H9 (cell line): Measurements from ENCODE around the gene PHACTR4. TPM values are rescaled to one million over a fixed set of nuclear protein-coding genes. Genes with fewer than 3 reads are reported as not detected.

Experiments used
- DNase-seq: peaks from one replicate; pipeline ENCODE4 v3.0.0-alpha.2; 2017
- H2AFZ ChIP-seq: one replicate; pipeline ENCODE4 v1.6.1; 2013; ENCODE audit warnings: mild to moderate bottlenecking, low read length, control low read depth, moderate library complexity
- H2AK5ac ChIP-seq: 2 replicates; pipeline ENCODE4 v1.6.1; 2013; ENCODE audit warnings: low read length, control low read depth, mixed read lengths; ENCODE audit not compliant: insufficient read length
- H2BK120ac ChIP-seq: one replicate; pipeline ENCODE4 v1.6.1; 2013; ENCODE audit warnings: low read depth, mild to moderate bottlenecking, low read length, control low read depth, inconsistent platforms; ENCODE audit not compliant: poor library complexity, severe bottlenecking
- H2BK12ac ChIP-seq: 2 replicates; pipeline ENCODE4 v1.6.1; 2013; ENCODE audit warnings: low read length, control low read depth, mixed read lengths, low read depth; ENCODE audit not compliant: insufficient read length
- H2BK15ac ChIP-seq: 2 replicates; pipeline ENCODE4 v1.6.1; 2013; ENCODE audit warnings: low read depth, low read length, control low read depth
- H2BK20ac ChIP-seq: one replicate; pipeline ENCODE4 v1.6.1; 2013; ENCODE audit warnings: low read depth, mild to moderate bottlenecking, low read length, control low read depth, inconsistent platforms; ENCODE audit not compliant: poor library complexity, severe bottlenecking
- H2BK5ac ChIP-seq: 2 replicates; pipeline ENCODE4 v1.6.1; 2013; ENCODE audit warnings: low read length, control low read depth, mixed read lengths; ENCODE audit not compliant: insufficient read length
- H3K14ac ChIP-seq: 2 replicates; pipeline ENCODE4 v1.6.1; 2013; ENCODE audit warnings: low read length, control low read depth; ENCODE audit not compliant: insufficient read depth
- H3K18ac ChIP-seq: 2 replicates; pipeline ENCODE4 v1.6.1; 2013; ENCODE audit warnings: low read depth, mild to moderate bottlenecking, mixed read lengths, low read length, control low read depth; ENCODE audit not compliant: insufficient read length
- H3K23ac ChIP-seq: 2 replicates; pipeline ENCODE4 v1.6.1; 2013; ENCODE audit warnings: low read length, control low read depth, mixed read lengths, low read depth; ENCODE audit not compliant: insufficient read length
- H3K23me2 ChIP-seq: 2 replicates; pipeline ENCODE4 v1.6.1; 2013; ENCODE audit warnings: low read depth, mild to moderate bottlenecking, mixed read lengths, low read length, control low read depth; ENCODE audit not compliant: insufficient read length, poor library complexity, severe bottlenecking
- H3K27ac ChIP-seq: 2 replicates; pipeline ENCODE4 v1.5.1; 2013; ENCODE audit warnings: low read length, control low read depth, mixed read lengths, low read depth; ENCODE audit not compliant: insufficient read length
- H3K27me3 ChIP-seq: 2 replicates; pipeline ENCODE4 v1.6.1; 2013; ENCODE audit warnings: low read length, control low read depth, inconsistent platforms; ENCODE audit not compliant: insufficient read depth
- H3K4ac ChIP-seq: 2 replicates; pipeline ENCODE4 v1.6.1; 2013; ENCODE audit warnings: low read depth, mild to moderate bottlenecking, control low read depth, inconsistent platforms, low read length, moderate library complexity
- H3K4me1 ChIP-seq: 2 replicates; pipeline ENCODE4 v1.6.1; 2013; ENCODE audit warnings: low read length, control low read depth, inconsistent platforms; ENCODE audit not compliant: insufficient read depth
- H3K4me2 ChIP-seq: 2 replicates; pipeline ENCODE4 v1.6.1; 2013; ENCODE audit warnings: low read length, control low read depth, mixed read lengths; ENCODE audit not compliant: insufficient read length, insufficient read depth
- H3K56ac ChIP-seq: 2 replicates; pipeline ENCODE4 v1.6.1; 2013; ENCODE audit warnings: low read depth, mild to moderate bottlenecking, mixed read lengths, low read length, control low read depth; ENCODE audit not compliant: insufficient read length
- H3K79me1 ChIP-seq: 2 replicates; pipeline ENCODE4 v1.6.1; 2013; ENCODE audit warnings: low read depth, mild to moderate bottlenecking, moderate library complexity, low read length, control low read depth, inconsistent platforms; ENCODE audit not compliant: insufficient read depth, poor library complexity, severe bottlenecking
- H3K79me2 ChIP-seq: 2 replicates; pipeline ENCODE4 v1.6.1; 2013; ENCODE audit warnings: low read length, control low read depth, inconsistent platforms; ENCODE audit not compliant: insufficient read depth
- H3K9ac ChIP-seq: 2 replicates; pipeline ENCODE4 v1.6.1; 2013; ENCODE audit warnings: low read length, control low read depth, mixed read lengths; ENCODE audit not compliant: insufficient read length; ENCODE audit errors: extremely low read depth
- H3K9me3 ChIP-seq: one replicate; pipeline ENCODE4 v1.6.1; 2013; ENCODE audit warnings: low read depth, low read length, inconsistent platforms; ENCODE audit not compliant: control insufficient read depth
- H3T11ph ChIP-seq: one replicate; pipeline ENCODE4 v1.6.1; 2013; ENCODE audit warnings: mild to moderate bottlenecking, low read length, control low read depth, inconsistent platforms
- H4K20me1 ChIP-seq: one replicate; pipeline ENCODE4 v1.6.1; 2013; ENCODE audit not compliant: control insufficient read depth, insufficient read length, insufficient read depth
- H4K5ac ChIP-seq: 2 replicates; pipeline ENCODE4 v1.6.1; 2013; ENCODE audit warnings: low read depth, mild to moderate bottlenecking, mixed read lengths, low read length, control low read depth; ENCODE audit not compliant: insufficient read length
- H4K8ac ChIP-seq: replicated peaks from 2 replicates; pipeline ENCODE4 v1.6.1; 2013; ENCODE audit warnings: low read length, control low read depth, mixed read lengths, low read depth; ENCODE audit not compliant: insufficient read length
- H4K91ac ChIP-seq: 2 replicates; pipeline ENCODE4 v1.6.1; 2013; ENCODE audit warnings: low read depth, mild to moderate bottlenecking, moderate library complexity, mixed read lengths, low read length, control low read depth; ENCODE audit not compliant: insufficient read length
- H3K27ac Mint-ChIP-seq, 3 experiments: 2 replicates in 2 of 3; 3 replicates in 1 of 3; pipeline ENCODE4 v1.8.0; 2020 to 2021; ENCODE audit warnings: mixed read lengths in 3 of 3, mild to moderate bottlenecking in 1 of 3, moderate library complexity in 1 of 3
- H3K27me3 Mint-ChIP-seq: 2 replicates; pipeline ENCODE4 v1.8.0; 2021; ENCODE audit warnings: low read depth, mild to moderate bottlenecking, moderate library complexity, mixed read lengths
- H3K36me3 Mint-ChIP-seq, 3 experiments: 2 replicates in 2 of 3; 3 replicates in 1 of 3; pipeline ENCODE4 v1.8.0; 2020 to 2021; ENCODE audit warnings: low read depth in 3 of 3, mixed read lengths in 3 of 3; ENCODE audit not compliant: insufficient read depth in 1 of 3
- H3K4me1 Mint-ChIP-seq, 2 experiments: 2 replicates each; pipeline ENCODE4 v1.8.0; 2020; ENCODE audit warnings: mixed read lengths in 2 of 2
- H3K4me3 Mint-ChIP-seq, 2 experiments: 2 replicates in 1 of 2; 3 replicates in 1 of 2; pipeline ENCODE4 v1.8.0; 2020 to 2021; ENCODE audit warnings: mild to moderate bottlenecking in 2 of 2, mixed read lengths in 2 of 2, moderate library complexity in 1 of 2
- H3K9me3 Mint-ChIP-seq, 2 experiments: 2 replicates in 1 of 2; 3 replicates in 1 of 2; pipeline ENCODE4 v1.8.0; 2020; ENCODE audit warnings: mild to moderate bottlenecking in 2 of 2, mixed read lengths in 2 of 2, moderate library complexity in 1 of 2
- WGBS: extraction: QIAGEN DNeasy Blood & Tissue Kit; methylation state at CpG from one replicate; pipeline ENCODE4 v1.1.7; 2013; ENCODE audit warnings: missing lambda C conversion rate, low lambda C conversion rate, mixed read lengths; ENCODE audit not compliant: insufficient read length; ENCODE audit errors: extremely low coverage; 5-methylcytosine and 5-hydroxymethylcytosine counted together
- total RNA-seq: library from RNA; stranded (reverse); gene quantifications from 2 replicates; pipeline ENCODE4 v1.2.1, GENCODE V29; 2021
- TF ChIP-seq, protein P1 (sequence below): fragments of 200-600 bp; sonication (generic); conservative IDR thresholded peaks from 3 replicates; pipeline ENCODE4 v1.8.0; 2021; ENCODE audit warnings: antibody characterized with exemption, mild to moderate bottlenecking

Gene PHACTR4
- total RNA-seq, 1 experiment from 2014 or later: 54.0 TPM

DNA sequence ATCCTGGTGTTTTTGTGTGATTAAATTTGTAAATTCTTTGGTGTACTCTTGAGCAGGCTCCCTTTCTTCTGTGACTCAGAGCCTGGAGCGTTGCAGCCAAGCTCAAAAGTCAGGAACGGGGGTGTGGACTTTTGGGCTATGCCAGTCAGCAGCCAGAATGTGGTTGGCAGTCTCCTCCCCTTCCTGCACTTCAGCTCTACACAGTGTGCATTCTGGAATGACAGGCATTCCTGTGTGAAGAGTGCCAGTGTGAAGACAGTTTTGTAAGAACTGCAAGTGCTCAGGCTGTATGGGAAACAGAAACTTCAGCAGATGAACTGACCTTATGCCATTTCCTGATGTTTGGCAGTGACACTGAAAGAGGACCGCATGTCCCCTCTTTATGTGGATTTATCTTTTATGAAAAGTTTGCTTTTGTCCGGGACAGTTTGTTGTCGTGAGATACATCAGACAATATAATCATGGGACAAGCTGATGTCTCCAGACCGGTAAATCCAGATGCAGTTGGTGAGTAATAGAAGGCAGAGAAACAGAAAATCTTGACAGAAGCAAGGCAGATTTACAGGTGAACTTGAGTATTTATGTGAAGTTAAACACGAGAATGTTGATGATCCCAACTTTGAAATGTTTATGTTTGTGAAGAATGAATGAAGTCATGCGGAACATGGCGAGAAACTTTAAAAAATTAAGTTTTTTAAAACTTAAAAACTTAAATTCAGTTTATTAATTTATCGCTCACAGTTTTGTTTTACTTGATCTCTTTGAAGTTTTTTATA lies 68.6 kb downstream of the PHACTR4 start:
- Histone ChIP-seq H2AFZ (no peak overlapping the region), H3K23ac (no peak overlapping the region), H2BK20ac (no peak overlapping the region), H2BK5ac (no peak overlapping the region), H4K20me1 (no peaks in the 10 kb centered on the region), H3K14ac (no peak overlapping the region), H3K4me2 (no peak overlapping the region), H2BK12ac (no peak overlapping the region), H4K8ac (no peak overlapping the region), H3K18ac (no peak overlapping the region), H3K27ac (no peak overlapping the region), H3K79me1 (no peaks in the 10 kb centered on the region), H3K9ac (no peak overlapping the region), H3T11ph (no peak overlapping the region), H3K4ac (no peak overlapping the region), H3K9me3 (no peaks in the 10 kb centered on the region), H4K91ac (no peak overlapping the region), H2BK15ac (no peak overlapping the region), H2AK5ac (no peak overlapping the region), H2BK120ac (no peak overlapping the region), H4K5ac (no peak overlapping the region), H3K23me2 (no peaks in the 10 kb centered on the region), H3K4me1 (no peaks in the 10 kb centered on the region; the same call in 1 of the 2 replicates), H3K27me3 (no peaks in the 10 kb centered on the region), H3K79me2 (no peaks in the 10 kb centered on the region), H3K56ac (no peak overlapping the region)
- Mint-ChIP-seq H3K27ac (peak overlapping the region in 1 of 3 experiments; percentile 37; a peak in 2 of 7 replicates), H3K9me3 (no peaks in the 10 kb centered on the region; a peak in 1 of 5 replicates), H3K36me3 (peaks cover 5 to 13% (median 8%) of the 10 kb centered on the region in 3 experiments), H3K4me1 (peaks cover 10 to 12% of the 10 kb centered on the region in 2 experiments), H3K4me3 (no peak overlapping the region), H3K27me3 (no peaks in the 10 kb centered on the region)
- peak; percentile 42 for DNase-seq
- TF ChIP-seq, protein P1, sequence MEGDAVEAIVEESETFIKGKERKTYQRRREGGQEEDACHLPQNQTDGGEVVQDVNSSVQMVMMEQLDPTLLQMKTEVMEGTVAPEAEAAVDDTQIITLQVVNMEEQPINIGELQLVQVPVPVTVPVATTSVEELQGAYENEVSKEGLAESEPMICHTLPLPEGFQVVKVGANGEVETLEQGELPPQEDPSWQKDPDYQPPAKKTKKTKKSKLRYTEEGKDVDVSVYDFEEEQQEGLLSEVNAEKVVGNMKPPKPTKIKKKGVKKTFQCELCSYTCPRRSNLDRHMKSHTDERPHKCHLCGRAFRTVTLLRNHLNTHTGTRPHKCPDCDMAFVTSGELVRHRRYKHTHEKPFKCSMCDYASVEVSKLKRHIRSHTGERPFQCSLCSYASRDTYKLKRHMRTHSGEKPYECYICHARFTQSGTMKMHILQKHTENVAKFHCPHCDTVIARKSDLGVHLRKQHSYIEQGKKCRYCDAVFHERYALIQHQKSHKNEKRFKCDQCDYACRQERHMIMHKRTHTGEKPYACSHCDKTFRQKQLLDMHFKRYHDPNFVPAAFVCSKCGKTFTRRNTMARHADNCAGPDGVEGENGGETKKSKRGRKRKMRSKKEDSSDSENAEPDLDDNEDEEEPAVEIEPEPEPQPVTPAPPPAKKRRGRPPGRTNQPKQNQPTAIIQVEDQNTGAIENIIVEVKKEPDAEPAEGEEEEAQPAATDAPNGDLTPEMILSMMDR: no peak
- WGBS: no CpG with 5 or more reads among the region's 10 CpGs
